K562 (cell line): ENCODE measurements around the gene BIRC6. TPM values are rescaled to one million over a fixed set of nuclear protein-coding genes. Genes with fewer than 3 reads are reported as not detected.
A peak's percentile ranks its signal among the peaks of the same experiment; 100 is the strongest.

Experiments used
- E2F4 ChIP-seq: sonication (generic); formaldehyde crosslinking; IDR thresholded peaks from 2 replicates; pipeline ENCODE4 v1.8.0; 2022; ENCODE audit warnings: mild to moderate bottlenecking, low read depth, missing genetic modification reagents
- ETV6 ChIP-seq, 3 experiments: fragments of 150-350 bp in 1 of 3; sonication (generic) in 1 of 3; formaldehyde crosslinking in 1 of 3; IDR thresholded peaks; 2 replicates each; pipeline versions ENCODE4 v1.6.1 to v1.8.0; 2014 to 2022; ENCODE audit warnings: borderline replicate concordance in 2 of 3, low read depth in 2 of 3, antibody characterized with exemption in 1 of 3, low read length in 1 of 3, mild to moderate bottlenecking in 1 of 3, missing genetic modification reagents in 1 of 3
- NFYB ChIP-seq: IDR thresholded peaks from 2 replicates; pipeline ENCODE4 v1.6.1; 2011; ENCODE audit warnings: mild to moderate bottlenecking, moderate library complexity; ENCODE audit not compliant: insufficient read length; ENCODE audit errors: extremely low read depth
- NR2C1 ChIP-seq, 2 experiments: fragments of 450-650 bp; IDR thresholded peaks; 2 replicates each; pipeline ENCODE4 v1.6.1; 2017; ENCODE audit warnings: mild to moderate bottlenecking in 2 of 2, antibody characterized with exemption in 1 of 2, inconsistent platforms in 1 of 2, missing compliant biosample characterization in 1 of 2, missing genetic modification characterization in 1 of 2
- NR2C2 ChIP-seq, 2 experiments: fragments of 200-800 bp in 1 of 2; sonication (Bioruptor generic) in 1 of 2; sonication (generic) in 1 of 2; formaldehyde crosslinking in 1 of 2; IDR thresholded peaks; 2 replicates each; pipeline versions ENCODE4 v1.6.1 to v1.8.0; 2016 to 2022; ENCODE audit warnings: mild to moderate bottlenecking in 1 of 2, missing compliant biosample characterization in 1 of 2, missing genetic modification characterization in 1 of 2, missing genetic modification reagents in 1 of 2
- POLR2B ChIP-seq: fragments of 450-650 bp; IDR thresholded peaks from 2 replicates; pipeline ENCODE4 v1.6.1; 2018; ENCODE audit warnings: low read depth; ENCODE audit not compliant: partially characterized antibody
- RB1 ChIP-seq: fragments of 450-650 bp; IDR thresholded peaks from 2 replicates; pipeline ENCODE4 v1.6.1; 2017; ENCODE audit warnings: low read depth, mild to moderate bottlenecking
- TCF7L2 ChIP-seq: fragments of 150-350 bp; IDR thresholded peaks from 2 replicates; pipeline ENCODE4 v1.6.1; 2016; ENCODE audit warnings: low read depth, mild to moderate bottlenecking, low read length, moderate library complexity
- ZNF175 ChIP-seq: fragments of 200-800 bp; sonication (Bioruptor generic); IDR thresholded peaks from 2 replicates; pipeline ENCODE4 v1.6.1; 2016; ENCODE audit warnings: low read depth, mild to moderate bottlenecking, missing genetic modification characterization, missing compliant biosample characterization
- ZNF408 ChIP-seq: fragments of 250-450 bp; sonication (Bioruptor Pico); IDR thresholded peaks from 2 replicates; pipeline ENCODE4 v1.4.0; 2020; ENCODE audit warnings: low read depth, mild to moderate bottlenecking, moderate library complexity
- ZNF431 ChIP-seq: sonication (generic); formaldehyde crosslinking; IDR thresholded peaks from 2 replicates; pipeline ENCODE4 v1.8.0; 2022; ENCODE audit warnings: mild to moderate bottlenecking, missing genetic modification reagents
- polyA plus RNA-seq, 8 experiments: library from polyadenylated mRNA; depleted of rRNA in 4 of 8; stranded (reverse) in 5 of 8; unstranded in 3 of 8; fragments of >200 nt; fragmentation: Nextera tagmentation in 2 of 8; fragmentation: Illumina TruSeq in 1 of 8; extraction: Ambion mirVana in 2 of 8; extraction: Trizol in 1 of 8; gene quantifications; 2 replicates each; pipeline versions ENCODE4 v1.2.1 to v1.2.3, GENCODE V29; 2011 to 2014; ENCODE audit warnings: inconsistent platforms in 1 of 8, missing spikeins in 1 of 8
- total RNA-seq, 7 experiments: library from RNA; depleted of rRNA in 6 of 7; stranded (reverse); fragments of >200 nt in 6 of 7; fragmentation: Illumina TruSeq in 2 of 7; extraction: Trizol in 2 of 7; gene quantifications; 2 replicates each; pipeline versions ENCODE4 v1.2.1 to v1.2.3, GENCODE V29; 2011 to 2021; ENCODE audit warnings: low replicate concordance in 1 of 7
- TF ChIP-seq, protein P1 (sequence below): fragments of 450-650 bp; IDR thresholded peaks from 2 replicates; pipeline ENCODE4 v1.6.1; 2016; ENCODE audit warnings: low read depth
- TF ChIP-seq, protein P2 (sequence below): fragments of 450-650 bp; IDR thresholded peaks from 2 replicates; pipeline ENCODE4 v1.6.1; 2016; ENCODE audit warnings: borderline replicate concordance
- TF ChIP-seq, protein P3 (sequence below): fragments of 450-650 bp; IDR thresholded peaks from one replicate; pipeline ENCODE4 v1.6.1; 2018; ENCODE audit warnings: mild to moderate bottlenecking, moderate library complexity; ENCODE audit not compliant: partially characterized antibody

BIRC6 gene
- total and polyA plus RNA-seq, 9 of the 15 experiments (the other 6 are each of a cell fraction or from before 2014, with no cell fraction given) = 18.8 to 110 (median 49.8) TPM

DNA sequence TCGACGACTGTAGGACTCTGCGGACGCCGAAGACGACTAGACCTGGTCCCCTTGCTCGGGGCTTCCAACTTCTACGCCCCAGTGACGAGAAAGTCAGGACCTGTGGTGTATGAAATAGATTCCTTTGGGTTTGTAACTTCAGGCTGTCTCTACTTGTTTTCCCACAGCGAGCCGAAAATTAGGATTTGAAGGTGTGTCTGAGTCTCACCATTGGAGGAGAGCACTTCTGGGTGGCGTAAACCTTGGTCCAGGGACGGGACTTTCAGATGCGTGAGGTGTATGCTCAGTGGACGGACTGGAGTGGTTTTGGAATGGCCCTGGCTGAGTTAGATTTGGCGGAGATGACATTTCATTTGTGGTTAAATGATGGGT lies 1.3 kb downstream of the BIRC6 start (continued):
- TF ChIP-seq RB1 (no peak), NFYB (no peak), E2F4 (CRISPR knock-in tag) (no peak), POLR2B (peak; percentile 18), NR2C1 (IDR thresholded peaks at IDR 0.05) (no peak), NR2C1 (tag; IDR thresholded peaks at IDR 0.05) (no peak), ZNF408 (no peak), NR2C2 (CRISPR knock-in tag; IDR thresholded peaks at IDR 0.05) (0 out of 2 replicates have a peak, but pooled peaks have one; percentile 35), NR2C2 (tag; IDR thresholded peaks at IDR 0.05) (no peak), ZNF431 (CRISPR knock-in tag) (no peak), TCF7L2 (no peak), ZNF175 (no peak), ETV6 (IDR thresholded peaks at IDR 0.05; ENCODE audit: borderline replicate concordance in 1 of 2, low read depth in 2 of 2, low read length in 1 of 2) (no peak), ETV6 (CRISPR knock-in tag; IDR thresholded peaks at IDR 0.05; ENCODE audit: borderline replicate concordance) (no peak)
- TF ChIP-seq, protein P1, sequence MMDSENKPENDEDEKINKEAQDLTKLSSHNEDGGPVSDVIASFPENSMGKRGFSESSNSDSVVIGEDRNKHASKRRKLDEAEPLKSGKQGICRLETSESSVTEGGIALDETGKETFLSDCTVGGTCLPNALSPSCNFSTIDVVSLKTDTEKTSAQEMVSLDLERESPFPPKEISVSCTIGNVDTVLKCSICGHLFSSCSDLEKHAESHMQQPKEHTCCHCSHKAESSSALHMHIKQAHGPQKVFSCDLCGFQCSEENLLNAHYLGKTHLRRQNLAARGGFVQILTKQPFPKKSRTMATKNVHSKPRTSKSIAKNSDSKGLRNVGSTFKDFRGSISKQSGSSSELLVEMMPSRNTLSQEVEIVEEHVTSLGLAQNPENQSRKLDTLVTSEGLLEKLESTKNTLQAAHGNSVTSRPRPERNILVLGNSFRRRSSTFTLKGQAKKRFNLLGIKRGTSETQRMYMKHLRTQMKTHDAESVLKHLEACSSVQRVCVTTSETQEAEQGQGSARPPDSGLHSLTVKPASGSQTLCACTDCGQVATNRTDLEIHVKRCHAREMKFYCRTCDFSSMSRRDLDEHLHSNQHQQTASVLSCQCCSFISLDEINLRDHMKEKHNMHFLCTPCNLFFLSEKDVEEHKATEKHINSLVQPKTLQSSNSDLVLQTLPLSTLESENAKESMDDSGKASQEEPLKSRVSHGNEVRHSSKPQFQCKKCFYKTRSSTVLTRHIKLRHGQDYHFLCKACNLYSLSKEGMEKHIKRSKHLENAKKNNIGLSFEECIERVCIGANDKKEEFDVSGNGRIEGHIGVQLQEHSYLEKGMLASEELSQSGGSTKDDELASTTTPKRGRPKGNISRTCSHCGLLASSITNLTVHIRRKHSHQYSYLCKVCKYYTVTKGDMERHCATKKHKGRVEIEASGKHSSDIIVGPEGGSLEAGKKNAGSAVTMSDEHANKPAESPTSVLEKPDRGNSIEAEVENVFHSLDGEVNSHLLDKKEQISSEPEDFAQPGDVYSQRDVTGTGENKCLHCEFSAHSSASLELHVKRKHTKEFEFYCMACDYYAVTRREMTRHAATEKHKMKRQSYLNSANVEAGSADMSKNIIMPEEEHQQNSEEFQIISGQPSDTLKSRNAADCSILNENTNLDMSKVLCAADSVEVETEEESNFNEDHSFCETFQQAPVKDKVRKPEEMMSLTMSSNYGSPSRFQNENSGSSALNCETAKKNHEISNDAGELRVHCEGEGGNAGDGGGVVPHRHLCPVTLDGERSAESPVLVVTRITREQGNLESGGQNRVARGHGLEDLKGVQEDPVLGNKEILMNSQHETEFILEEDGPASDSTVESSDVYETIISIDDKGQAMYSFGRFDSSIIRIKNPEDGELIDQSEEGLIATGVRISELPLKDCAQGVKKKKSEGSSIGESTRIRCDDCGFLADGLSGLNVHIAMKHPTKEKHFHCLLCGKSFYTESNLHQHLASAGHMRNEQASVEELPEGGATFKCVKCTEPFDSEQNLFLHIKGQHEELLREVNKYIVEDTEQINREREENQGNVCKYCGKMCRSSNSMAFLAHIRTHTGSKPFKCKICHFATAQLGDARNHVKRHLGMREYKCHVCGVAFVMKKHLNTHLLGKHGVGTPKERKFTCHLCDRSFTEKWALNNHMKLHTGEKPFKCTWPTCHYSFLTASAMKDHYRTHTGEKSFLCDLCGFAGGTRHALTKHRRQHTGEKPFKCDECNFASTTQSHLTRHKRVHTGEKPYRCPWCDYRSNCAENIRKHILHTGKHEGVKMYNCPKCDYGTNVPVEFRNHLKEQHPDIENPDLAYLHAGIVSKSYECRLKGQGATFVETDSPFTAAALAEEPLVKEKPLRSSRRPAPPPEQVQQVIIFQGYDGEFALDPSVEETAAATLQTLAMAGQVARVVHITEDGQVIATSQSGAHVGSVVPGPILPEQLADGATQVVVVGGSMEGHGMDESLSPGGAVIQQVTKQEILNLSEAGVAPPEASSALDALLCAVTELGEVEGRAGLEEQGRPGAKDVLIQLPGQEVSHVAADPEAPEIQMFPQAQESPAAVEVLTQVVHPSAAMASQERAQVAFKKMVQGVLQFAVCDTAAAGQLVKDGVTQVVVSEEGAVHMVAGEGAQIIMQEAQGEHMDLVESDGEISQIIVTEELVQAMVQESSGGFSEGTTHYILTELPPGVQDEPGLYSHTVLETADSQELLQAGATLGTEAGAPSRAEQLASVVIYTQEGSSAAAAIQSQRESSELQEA = no peak
- TF ChIP-seq, protein P2, sequence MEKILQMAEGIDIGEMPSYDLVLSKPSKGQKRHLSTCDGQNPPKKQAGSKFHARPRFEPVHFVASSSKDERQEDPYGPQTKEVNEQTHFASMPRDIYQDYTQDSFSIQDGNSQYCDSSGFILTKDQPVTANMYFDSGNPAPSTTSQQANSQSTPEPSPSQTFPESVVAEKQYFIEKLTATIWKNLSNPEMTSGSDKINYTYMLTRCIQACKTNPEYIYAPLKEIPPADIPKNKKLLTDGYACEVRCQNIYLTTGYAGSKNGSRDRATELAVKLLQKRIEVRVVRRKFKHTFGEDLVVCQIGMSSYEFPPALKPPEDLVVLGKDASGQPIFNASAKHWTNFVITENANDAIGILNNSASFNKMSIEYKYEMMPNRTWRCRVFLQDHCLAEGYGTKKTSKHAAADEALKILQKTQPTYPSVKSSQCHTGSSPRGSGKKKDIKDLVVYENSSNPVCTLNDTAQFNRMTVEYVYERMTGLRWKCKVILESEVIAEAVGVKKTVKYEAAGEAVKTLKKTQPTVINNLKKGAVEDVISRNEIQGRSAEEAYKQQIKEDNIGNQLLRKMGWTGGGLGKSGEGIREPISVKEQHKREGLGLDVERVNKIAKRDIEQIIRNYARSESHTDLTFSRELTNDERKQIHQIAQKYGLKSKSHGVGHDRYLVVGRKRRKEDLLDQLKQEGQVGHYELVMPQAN = peak; percentile 23; the same call in 1 of the 2 replicates
- TF ChIP-seq, protein P3, sequence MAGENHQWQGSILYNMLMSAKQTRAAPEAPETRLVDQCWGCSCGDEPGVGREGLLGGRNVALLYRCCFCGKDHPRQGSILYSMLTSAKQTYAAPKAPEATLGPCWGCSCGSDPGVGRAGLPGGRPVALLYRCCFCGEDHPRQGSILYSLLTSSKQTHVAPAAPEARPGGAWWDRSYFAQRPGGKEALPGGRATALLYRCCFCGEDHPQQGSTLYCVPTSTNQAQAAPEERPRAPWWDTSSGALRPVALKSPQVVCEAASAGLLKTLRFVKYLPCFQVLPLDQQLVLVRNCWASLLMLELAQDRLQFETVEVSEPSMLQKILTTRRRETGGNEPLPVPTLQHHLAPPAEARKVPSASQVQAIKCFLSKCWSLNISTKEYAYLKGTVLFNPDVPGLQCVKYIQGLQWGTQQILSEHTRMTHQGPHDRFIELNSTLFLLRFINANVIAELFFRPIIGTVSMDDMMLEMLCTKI = no peak
